K562 (cell line): Measurements from ENCODE around the gene ZSWIM1.

Source experiments
- FOSL1 ChIP-seq: fragments of 200-800 bp; sonication (Bioruptor generic); conservative IDR thresholded peaks from 2 replicates; pipeline ENCODE4 v1.6.1; 2016; ENCODE audit warnings: missing genetic modification characterization, missing compliant biosample characterization
- JUN ChIP-seq, 2 experiments: sonication (generic) in 1 of 2; formaldehyde crosslinking in 1 of 2; IDR thresholded peaks; 2 replicates each; pipeline versions ENCODE4 v1.6.1 to v1.8.0; 2012 to 2022; ENCODE audit warnings: borderline replicate concordance in 2 of 2, mild to moderate bottlenecking in 2 of 2, improper control_type of control experiment in 1 of 2, low read depth in 1 of 2, low read length in 1 of 2, missing genetic modification reagents in 1 of 2

GRCh38 chr20:45866454-45866853, 14.6 kb upstream of the ZSWIM1 start:
- TF ChIP-seq FOSL1 (tag) (no peak), JUN (IDR thresholded peaks at IDR 0.05; ENCODE audit: borderline replicate concordance, low read depth, low read length) (no peak), JUN (CRISPR knock-in tag; IDR thresholded peaks at IDR 0.05; ENCODE audit: borderline replicate concordance) (no peak)
